Esophagus muscularis mucosa (tissue), 4 donors: ENCODE results near the gene LRRC8C.

Source experiments
- EP300 ChIP-seq: sonication (generic); formaldehyde crosslinking; IDR thresholded peaks from one replicate; pipeline ENCODE4 v1.6.1; 2017; ENCODE audit warnings: antibody characterized with exemption
- POLR2A ChIP-seq: fragments of 450-650 bp; IDR thresholded peaks from one replicate; pipeline ENCODE4 v1.6.1; 2017; ENCODE audit warnings: antibody characterized with exemption, moderate library complexity, mild to moderate bottlenecking, low read depth
- TF ChIP-seq, protein P1 (sequence below), 3 experiments: fragments of 200-600 bp in 2 of 3; fragments of 450-650 bp in 1 of 3; sonication (generic) in 2 of 3; IDR thresholded peaks; one replicate each; pipeline ENCODE4 v1.5.1; 2017 to 2019; ENCODE audit warnings: antibody characterized with exemption in 3 of 3, mild to moderate bottlenecking in 2 of 3, moderate library complexity in 1 of 3

- TF ChIP-seq, protein P1, sequence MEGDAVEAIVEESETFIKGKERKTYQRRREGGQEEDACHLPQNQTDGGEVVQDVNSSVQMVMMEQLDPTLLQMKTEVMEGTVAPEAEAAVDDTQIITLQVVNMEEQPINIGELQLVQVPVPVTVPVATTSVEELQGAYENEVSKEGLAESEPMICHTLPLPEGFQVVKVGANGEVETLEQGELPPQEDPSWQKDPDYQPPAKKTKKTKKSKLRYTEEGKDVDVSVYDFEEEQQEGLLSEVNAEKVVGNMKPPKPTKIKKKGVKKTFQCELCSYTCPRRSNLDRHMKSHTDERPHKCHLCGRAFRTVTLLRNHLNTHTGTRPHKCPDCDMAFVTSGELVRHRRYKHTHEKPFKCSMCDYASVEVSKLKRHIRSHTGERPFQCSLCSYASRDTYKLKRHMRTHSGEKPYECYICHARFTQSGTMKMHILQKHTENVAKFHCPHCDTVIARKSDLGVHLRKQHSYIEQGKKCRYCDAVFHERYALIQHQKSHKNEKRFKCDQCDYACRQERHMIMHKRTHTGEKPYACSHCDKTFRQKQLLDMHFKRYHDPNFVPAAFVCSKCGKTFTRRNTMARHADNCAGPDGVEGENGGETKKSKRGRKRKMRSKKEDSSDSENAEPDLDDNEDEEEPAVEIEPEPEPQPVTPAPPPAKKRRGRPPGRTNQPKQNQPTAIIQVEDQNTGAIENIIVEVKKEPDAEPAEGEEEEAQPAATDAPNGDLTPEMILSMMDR (IDR thresholded peaks at IDR 0.05), result no peak
- TF ChIP-seq POLR2A (no peak), EP300 (no peak)
Measured at GRCh38 chr1:89646259-89646658, 13.3 kb downstream of the LRRC8C start.
